Activated CD4-positive, CD25-positive, alpha-beta regulatory T cell treated with anti-CD3 and anti-CD28 coated beads, Interleukin-2, amount 50 U/mL, for 16 hours (primary cell): Measurements from ENCODE around the gene NME5.

Experiments used
- DNase-seq: peaks from one replicate; pipeline ENCODE4 v3.0.0-alpha.2; 2020; ENCODE audit warnings: low read depth, low spot score

Gene NME5

GRCh38 chr5:138139781-138140090 is 508 bp upstream of the NME5 start:
- DNase-seq: no peak

- DNase-seq: no peak
Measured at GRCh38 chr5:138132543-138132942, 6.7 kb downstream of the NME5 start.

GRCh38 chr5:138129347-138129746 is 9.9 kb downstream of the NME5 start:
- no peak for DNase-seq

GRCh38 chr5:138128334-138128733 is 10.9 kb downstream of the NME5 start:
- no peak for DNase-seq

GRCh38 chr5:138115254-138115653 is 24.0 kb downstream of the NME5 start:
- DNase-seq: no peak

GRCh38 chr5:138111937-138112336 is 27.3 kb downstream of the NME5 start:
- DNase-seq: no peak

- no peak for DNase-seq
Measured at GRCh38 chr5:138111181-138111580, 28.0 kb downstream of the NME5 start.

GRCh38 chr5:138110266-138110963 is 28.8 kb downstream of the NME5 start:
- DNase-seq: no peak

GRCh38 chr5:138109463-138110265 is 29.6 kb downstream of the NME5 start:
- no peak for DNase-seq

GRCh38 chr5:138107213-138107612 is 32.0 kb downstream of the NME5 start:
- DNase-seq: no peak

- no peak for DNase-seq
Measured at GRCh38 chr5:138105709-138106108, 33.5 kb downstream of the NME5 start.

- no peak for DNase-seq
Measured at GRCh38 chr5:138103319-138103637, 36.0 kb downstream of the NME5 start.

- DNase-seq: no peak
Measured at GRCh38 chr5:138102454-138103318, 36.5 kb downstream of the NME5 start.

- no peak for DNase-seq
Measured at GRCh38 chr5:138096997-138097828, 42.0 kb downstream of the NME5 start.

- no peak for DNase-seq
Measured at GRCh38 chr5:138096363-138096762, 42.9 kb downstream of the NME5 start.

- no peak for DNase-seq
Measured at GRCh38 chr5:138095100-138095907, 43.9 kb downstream of the NME5 start.

- no peak for DNase-seq
Measured at GRCh38 chr5:138093036-138093435, 46.2 kb downstream of the NME5 start.

- no peak for DNase-seq
Measured at GRCh38 chr5:138092301-138092700, 46.9 kb downstream of the NME5 start.

- no peak for DNase-seq
Measured at GRCh38 chr5:138091685-138092084, 47.5 kb downstream of the NME5 start.

GRCh38 chr5:138083702-138084101 is 55.5 kb downstream of the NME5 start, which contains the start of gene WNT8A:
Gene WNT8A, plus strand, starts transcription at chr5:138084033. Its CDS starts 95 bp downstream, at chr5:138084128.
- no peak for DNase-seq

GRCh38 chr5:138082033-138082432 is 57.2 kb downstream of the NME5 start:
- no peak for DNase-seq
